ENCODE data around the gene CREB1. TPM values are rescaled to one million over a fixed set of nuclear protein-coding genes. Genes with fewer than 3 reads are reported as not detected.
"Not testable (repeated sequence)": the region's sequence is repeated elsewhere in the genome, so short reads cannot be mapped to it uniquely, and the experiment has no call there.

The CREB1 gene
- total RNA-seq, 1 experiment from 2014 or later, result 47.7 TPM

DNA sequence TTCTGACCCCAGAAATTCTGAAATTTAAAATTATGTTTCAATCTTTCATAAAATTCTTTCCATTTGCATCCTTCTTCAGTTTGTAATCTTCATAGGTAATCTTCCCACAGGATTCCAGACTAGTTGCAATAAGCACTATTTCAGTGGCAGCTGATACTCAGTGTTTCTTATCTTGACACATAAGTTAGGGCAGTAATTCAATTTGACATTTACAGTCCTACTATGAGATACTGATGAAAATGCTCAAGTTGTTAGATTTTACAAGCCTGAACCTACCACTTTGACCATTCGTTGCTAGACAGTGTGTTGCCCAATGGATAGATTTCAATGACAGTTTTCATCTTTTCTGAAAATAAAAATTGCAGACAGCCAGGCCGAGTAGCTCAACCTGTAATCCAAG, 85.1 kb downstream of the CREB1 start:
- no peak for DNase-seq (ENCODE audit: low read depth)

DNA sequence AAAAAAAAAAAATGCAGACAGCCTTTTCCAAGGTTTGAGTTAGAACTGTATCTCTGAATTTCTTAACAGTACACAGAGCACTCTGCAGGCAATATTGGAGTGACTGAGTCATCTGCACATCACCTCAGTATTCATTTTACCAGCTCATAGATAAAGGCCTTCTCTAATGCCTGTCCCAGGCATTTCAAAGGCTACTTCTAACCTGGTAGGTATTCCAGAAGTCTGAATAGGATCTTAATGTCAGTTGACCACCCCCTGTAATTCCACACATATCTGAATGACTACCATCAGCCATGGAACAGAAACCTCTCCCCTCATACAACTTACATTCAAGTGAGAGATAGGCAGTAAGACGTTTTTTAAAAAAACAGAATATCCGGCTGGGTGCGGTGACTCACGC, 86.4 kb downstream of the CREB1 start:
- peak; percentile 81 for DNase-seq (ENCODE audit: low read depth)

DNA sequence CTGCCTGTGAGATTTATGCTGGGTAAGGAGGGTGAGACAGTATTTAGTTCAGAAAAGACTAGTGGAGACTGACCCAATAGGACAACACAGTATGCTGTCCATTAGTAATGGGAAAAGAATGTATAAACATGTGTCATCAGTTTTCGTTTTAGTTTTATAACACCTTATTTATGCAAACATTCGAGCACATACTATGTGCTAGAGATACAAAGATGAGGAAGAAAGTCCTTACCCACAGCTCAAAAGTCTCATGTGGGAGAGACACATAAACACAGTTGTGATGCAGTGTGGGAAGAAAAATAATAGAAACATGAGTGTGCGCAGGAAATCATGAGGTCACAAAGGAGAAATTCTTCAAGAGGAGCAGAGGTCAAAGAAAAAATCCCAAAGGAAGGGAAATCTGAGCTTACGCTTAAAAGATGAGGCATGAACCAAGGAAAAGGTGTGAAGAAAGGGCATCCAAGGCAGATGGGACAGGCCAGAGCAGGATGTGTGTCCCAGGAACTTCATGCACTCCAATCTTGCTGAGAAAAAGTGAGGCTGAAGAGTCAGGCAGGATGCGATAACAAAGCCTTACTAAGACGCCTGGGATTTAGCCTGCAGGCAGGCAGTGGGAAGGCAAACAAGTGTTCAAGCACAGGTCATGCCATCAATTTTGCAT, 87.4 kb downstream of the CREB1 start:
- peak; percentile 97 for DNase-seq (ENCODE audit: low read depth)

DNA sequence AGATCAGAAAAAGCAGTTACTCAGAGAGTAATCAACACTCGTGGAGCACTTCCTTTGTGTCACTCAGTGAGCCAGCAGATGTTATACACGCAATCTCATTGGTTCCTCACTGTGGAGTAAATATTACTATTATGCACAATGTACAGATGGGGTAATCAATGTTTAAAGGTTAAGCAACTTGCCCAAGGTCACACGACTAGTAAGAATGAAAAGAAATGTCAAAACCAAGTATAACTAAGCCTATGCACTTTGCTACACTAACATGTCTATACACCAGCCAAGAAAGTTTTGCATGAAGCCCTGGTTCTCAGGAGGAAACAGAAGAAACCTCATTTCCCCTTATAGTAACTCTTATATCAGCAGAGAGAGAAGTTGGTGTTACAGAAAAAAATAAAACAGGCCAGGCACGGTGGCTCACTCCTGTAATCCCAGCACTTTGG, 90.0 kb downstream of the CREB1 start:
- no peak for DNase-seq (ENCODE audit: low read depth)

DNA sequence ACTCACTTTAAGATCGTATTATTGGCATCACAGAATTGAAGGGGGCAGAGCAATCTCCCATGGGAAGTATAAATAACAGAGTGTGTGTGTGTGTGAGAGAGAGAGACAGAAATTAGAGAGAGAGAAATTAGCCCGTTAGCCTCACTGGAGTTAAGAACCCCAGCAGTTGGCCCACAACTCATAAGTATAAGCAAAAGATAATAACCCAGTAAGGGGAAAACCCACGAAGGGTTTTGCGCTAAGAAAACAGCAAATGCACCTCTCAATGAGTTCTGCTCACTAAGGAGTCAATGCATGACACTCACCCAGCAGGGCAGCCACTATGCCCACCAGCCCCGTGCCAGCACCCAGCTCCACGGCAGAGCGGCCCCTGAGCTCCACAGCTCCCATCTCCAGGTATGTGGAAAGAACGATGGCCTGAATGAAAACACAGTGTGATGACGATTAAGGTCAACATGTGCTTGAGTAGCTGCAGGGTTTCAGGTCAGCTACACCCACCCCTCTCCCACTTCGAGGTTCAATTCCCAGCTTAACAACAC, 91.8 kb downstream of the CREB1 start:
- no peak for DNase-seq (ENCODE audit: low read depth)

DNA sequence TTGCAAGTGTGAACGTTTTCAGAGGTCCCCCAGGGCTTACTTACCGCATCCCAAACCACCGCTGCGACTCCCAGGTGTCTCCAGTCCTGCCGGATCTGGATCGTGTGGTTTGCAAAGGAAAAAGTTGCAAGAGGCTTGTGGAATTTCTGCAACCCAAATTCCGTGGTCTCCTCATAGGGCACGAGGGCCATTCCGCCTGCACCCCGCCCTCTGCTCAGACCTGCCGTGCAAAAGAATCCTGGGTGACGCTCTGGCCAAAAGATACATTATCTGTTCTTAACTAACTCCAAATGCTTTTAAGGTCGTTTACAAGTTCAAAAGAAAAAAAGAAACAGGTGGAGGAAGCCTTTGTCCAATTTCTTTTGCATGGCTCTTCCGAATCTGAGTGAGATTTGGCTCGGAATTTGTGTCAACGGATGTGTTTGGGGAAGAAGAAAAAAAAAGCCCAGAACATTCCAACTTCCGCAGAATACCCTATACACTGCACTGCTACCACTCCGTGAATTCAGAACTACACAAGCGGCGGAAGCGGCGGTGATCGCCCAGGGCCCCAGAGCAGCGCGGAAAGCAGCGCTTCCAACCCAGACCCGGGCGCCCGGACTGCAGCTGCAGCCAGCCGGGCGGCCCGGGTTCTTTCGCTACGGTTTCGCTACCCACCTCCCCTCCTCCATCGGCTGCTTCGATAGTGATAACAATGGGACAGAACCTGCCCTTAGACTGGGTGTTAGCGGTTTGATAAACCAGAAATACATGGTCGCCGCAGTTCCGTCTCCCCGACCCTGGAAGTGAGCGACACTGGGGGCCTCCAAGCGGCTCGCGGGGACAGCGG, 94.6 kb downstream of the CREB1 start:
- peak; percentile 72 for DNase-seq (ENCODE audit: low read depth)

DNA sequence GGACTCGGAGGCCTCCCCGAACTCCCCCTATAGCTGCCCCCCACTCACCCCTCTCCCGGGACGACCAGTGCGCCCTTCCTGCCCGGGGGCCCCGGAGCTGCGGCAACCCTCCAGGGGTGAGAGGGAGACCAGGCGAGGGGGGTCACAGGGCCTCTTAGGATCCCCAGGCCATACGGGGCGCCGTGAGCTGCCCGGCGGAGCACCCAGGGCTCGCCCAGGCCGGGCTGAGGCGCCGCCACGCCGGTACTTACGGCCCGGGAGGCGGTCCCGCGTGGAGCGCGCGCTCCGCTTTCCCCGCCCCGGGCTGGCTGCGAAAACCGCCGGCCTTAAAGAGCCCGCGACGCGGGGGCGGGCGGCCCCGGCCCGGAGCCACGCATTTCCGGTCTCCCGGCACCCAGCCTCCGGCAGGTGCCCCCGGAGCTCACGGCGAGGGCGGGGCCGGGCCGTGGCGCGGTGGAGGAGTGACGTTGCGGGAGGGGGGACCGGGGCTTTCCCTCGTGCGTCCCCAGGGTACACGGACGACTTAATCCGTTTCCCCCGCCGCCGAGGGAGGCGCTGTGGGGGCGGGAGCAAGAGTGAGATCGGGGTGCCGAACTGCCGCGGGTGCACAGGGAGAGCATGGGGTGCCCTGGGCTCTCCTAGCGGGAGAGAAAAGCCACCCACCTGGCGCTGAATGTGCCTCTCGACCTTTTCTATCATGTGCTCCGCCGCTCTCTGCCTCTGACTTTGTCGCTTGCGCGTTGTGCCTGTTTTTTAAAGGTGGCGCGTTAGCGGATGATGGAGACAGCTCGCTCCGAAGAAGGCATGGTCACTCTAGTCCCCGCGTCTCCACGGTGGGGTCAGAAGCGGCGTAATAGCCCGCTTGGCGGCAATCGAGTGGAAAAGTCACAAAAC, 95.5 kb downstream of the CREB1 start, which contains the start of gene METTL21A:
METTL21A (minus strand) TSS at position 381 of the 894 bp plus-strand sequence. CDS start 1,019 bp downstream, outside the sequence.
- peak; percentile 89 for DNase-seq (ENCODE audit: low read depth)

DNA sequence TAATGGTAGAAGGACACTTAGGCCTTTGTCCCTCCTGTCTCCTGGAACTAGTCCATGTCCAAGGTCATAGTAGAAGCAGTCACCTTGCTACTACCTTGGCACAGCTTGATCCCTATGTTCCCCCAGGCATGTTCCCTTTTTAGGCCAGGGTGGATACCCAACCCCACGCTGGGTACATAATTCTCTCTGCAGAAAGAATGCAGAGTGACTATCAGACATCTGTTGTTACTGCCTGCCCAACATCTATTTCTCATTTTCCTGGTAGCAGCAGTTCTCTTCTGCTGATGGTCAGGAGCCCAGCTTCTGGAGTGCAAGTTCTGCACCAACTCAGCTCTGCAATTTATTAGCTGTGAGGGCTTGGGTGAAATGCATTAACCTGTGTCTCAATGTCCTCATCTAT, 99.8 kb downstream of the CREB1 start:
- DNase-seq (ENCODE audit: low read depth), result no peak

DNA sequence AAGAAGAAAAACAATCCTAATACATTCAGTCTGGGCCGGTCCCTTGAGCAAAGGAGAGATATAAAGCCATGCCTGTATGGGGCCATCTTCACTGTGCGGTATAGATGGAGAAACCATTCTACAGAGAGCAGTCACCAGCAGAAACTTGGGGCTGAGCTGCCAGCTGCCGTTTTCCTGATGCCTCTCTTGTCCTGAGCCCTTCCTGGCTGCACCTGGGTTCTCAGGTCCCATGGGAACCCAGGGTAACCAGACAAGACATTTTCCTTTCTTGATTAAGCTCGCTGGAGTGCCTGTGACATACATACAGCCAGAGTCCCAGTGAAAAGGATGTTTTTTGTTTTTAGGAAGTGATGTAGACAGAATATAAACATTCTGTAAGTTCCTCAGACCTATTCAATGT, 100.7 kb downstream of the CREB1 start:
- DNase-seq (ENCODE audit: low read depth), result no peak

DNA sequence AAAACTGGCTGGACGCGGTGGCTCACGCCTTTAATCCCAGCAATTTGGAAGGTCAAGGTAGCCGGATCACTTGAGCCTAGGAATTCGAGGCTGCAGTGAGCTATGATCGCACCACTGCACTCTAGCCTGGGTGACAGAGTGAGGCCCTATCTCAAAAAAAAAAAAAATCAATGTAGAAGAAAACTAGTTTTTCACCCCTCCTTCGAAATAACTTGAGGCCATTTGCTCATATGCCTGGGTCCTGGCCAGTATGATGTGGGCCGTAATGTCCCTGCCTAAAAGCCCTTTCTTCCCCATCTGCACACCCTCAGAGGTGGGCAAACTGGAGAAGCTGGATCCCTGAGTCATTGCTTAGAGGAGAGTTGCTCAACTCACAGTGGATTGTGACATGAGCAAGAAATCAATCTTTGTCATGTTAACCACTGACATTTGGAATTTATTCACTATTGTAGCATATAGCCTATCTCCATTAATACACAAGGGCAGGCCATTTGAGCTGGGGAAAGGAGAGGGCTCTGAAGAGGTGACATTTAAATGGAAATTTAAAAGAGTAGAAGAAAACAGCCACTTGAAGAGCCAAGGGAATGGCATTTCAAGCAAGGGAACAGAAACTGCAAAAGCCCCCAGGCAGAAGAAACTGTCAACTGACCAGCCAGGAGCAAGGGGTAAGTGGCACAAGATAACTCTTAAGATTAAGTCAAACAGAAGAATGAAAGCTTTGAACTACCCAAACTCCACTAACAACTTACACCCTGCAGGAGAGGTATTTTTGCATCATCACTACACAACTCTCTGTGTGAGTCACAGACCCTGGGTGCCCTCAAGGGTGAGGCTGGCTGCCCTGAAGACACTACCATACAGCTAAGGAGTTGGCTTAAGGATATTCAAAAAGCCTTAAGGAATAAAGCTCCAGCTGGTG, 103.1 kb downstream of the CREB1 start:
- peak; percentile 67 for DNase-seq (ENCODE audit: low read depth)

DNA sequence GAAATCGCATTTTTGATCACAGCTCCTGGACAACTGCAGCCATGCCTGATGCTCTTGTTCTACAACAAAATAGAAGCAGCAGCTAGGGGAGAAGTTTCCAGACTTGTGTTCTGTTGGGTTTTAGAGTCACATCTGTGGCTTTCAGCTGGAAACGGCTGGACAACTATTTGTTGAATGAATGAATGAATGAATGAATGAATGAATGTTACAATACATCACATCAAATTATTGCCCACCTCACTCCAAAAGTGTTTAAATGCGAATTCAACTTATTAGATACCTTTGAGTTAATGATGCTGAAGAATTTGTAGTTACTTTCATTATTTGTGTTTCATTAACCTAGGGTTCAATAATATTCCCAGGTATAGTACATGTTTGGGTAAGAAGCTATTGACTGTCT, 103.9 kb downstream of the CREB1 start:
- DNase-seq (ENCODE audit: low read depth), result no peak

DNA sequence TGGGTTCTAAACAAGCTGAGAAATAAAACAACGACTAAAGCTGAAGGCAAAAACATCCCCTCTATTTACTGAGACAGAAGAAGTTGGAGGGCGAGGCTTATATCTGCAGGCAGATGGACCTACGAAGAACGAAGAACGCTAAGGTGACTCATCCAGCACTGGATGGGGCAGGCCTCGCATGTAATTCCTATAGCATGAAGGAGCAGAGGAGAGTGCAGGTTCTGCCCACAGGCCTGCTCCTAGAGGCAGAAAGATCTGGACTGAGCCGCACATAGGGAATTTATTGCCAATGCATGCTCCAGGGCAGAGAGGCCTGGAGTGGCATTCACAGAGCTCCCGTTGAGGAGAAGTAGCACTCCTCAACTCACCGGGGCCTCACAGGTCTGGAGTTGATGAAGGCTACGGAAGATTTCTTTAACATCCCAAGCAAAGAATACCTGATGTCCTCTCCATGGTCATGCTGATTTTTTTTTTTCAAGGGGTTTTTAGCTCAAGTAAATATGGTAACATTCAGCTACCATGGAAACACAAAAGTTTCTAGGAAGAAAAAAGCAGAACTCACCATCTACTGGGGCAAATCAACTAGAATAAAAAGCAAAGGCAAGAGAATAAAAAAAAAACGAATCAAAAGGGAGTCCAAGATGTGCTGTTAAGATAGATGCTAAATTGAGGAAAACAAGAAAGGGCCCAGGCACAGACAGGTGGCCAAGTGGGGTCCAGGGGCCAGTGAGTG, 105.9 kb downstream of the CREB1 start:
- DNase-seq (ENCODE audit: low read depth), result peak; percentile 34

DNA sequence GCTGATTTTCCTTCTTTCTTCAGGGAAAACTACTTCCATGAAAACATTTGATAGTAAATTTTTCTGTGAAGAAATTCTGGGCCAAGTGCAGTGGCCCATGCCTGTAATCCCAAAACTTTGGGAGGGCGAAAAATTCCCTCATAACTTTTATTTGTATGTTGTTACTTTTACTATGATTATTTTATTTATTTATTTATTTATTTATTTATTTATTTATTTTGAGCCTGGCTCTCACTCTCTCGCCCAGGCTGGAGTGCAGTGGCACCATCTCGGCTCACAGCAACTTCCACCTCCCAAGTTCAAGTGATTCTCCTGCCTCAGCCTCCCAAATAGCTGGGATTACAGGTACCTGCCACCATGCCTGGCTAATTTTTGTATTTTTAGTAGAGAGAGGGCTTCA, 109.5 kb downstream of the CREB1 start:
- not testable (repeated sequence) for DNase-seq (ENCODE audit: low read depth)

DNA sequence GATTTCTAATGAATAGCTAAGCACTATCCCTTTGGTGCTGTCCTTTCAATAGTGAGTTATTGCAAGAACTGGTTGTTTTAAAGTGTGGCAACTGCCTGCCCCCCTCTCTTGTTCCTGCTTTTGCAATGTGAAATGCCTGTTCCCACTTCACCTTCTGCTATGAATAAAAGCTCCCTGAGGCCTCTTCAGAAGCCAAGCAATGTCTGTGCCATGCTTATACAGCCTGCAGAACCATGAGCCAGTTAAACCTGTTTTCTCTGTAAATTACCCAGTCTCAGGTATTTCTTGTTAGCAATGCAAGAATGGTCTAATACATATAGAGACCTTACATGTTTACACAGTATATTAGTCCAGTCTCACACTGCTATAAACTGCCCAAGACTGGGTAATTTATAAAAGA, 110.4 kb downstream of the CREB1 start:
- no peak for DNase-seq (ENCODE audit: low read depth)

DNA sequence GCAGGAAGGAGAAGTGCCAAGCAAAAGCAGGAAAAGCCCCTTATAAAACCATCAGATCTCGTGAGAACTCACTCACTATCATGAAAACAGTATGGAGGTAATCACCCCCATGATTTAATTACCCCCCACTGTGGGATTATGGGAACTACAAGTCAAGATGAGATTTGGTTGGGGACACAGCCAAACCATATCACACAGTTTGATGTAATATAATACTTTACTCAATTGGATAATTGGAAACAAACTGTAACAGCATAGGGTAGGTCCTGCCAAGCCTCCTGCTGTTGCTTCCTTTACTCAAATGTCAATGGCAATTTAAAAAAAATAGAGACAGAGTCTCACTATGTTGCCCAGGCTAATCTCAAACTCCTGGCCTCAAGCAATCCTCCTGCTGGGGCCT, 110.9 kb downstream of the CREB1 start:
- no peak for DNase-seq (ENCODE audit: low read depth)

DNA sequence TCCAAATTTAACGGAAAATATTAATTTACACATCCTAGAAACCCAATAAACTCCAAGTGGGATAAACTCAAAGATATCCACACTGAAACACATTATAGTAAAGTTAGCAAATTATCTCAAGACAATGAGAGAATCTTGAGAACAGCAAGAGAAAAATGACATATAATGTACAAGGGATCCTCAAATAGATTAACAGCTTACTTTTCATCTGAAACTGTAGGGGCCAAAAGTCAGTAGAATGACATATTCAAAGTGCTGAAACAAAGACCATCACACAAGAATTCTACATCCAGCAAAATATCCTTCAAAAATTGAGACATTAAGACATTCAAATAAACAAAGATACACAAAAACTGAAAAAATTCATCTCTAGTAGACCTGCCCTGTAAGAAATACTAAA, 114.1 kb downstream of the CREB1 start:
- no peak for DNase-seq (ENCODE audit: low read depth)

DNA sequence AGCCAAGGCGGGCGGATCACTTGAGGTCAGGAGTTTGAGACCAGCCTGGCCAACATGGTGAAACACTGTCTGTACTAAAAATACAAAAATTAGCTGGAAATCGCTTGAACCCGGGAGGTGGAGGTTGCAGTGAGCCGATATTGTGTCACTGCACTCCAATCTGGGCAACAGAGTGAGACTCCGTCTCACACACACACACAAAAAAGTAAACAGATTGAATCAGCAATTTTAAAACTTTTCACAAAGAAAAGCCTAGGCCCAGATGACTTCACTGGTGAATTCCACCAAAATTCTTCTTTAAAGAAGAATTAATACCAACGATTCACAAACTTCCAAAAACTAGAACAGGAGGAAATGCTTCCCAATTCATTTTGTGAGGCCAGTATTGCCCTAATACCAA, 116.8 kb downstream of the CREB1 start:
- not testable (repeated sequence) for DNase-seq (ENCODE audit: low read depth)
